SK-N-SH treated with all-trans-retinoic acid at 6 μM for 48 hours (cell line): ENCODE data around the gene MED15.

ENCODE experiments used
- ARNTL ChIP-seq: fragments of 450-650 bp; formaldehyde crosslinking; IDR thresholded peaks from 2 replicates; pipeline ENCODE4 v1.5.0; 2020; ENCODE audit warnings: low read depth, mild to moderate bottlenecking, moderate library complexity, borderline replicate concordance
- OSR1 ChIP-seq: fragments of 250-450 bp; sonication (Bioruptor Pico); IDR thresholded peaks from 2 replicates; pipeline ENCODE4 v1.8.0; 2022; ENCODE audit warnings: moderate library complexity, mild to moderate bottlenecking, inconsistent platforms
- PPARA ChIP-seq: fragments of 250-450 bp; sonication (Bioruptor Pico); IDR thresholded peaks from 2 replicates; pipeline ENCODE4 v1.5.0; 2020; ENCODE audit warnings: mild to moderate bottlenecking, borderline replicate concordance
- RARB ChIP-seq: fragments of 250-450 bp; sonication (Bioruptor Pico); IDR thresholded peaks from 2 replicates; pipeline ENCODE4 v1.8.0; 2021; ENCODE audit warnings: mild to moderate bottlenecking, moderate library complexity
- TCF4 ChIP-seq: fragments of 250-450 bp; sonication (Bioruptor Pico); IDR thresholded peaks from 2 replicates; pipeline ENCODE4 v1.8.0; 2021; ENCODE audit warnings: mild to moderate bottlenecking, moderate library complexity, borderline replicate concordance
- ZFP30 ChIP-seq: fragments of 450-650 bp; formaldehyde crosslinking; IDR thresholded peaks from 2 replicates; pipeline ENCODE4 v1.5.0; 2022; ENCODE audit warnings: mild to moderate bottlenecking, moderate library complexity
- TF ChIP-seq, protein P1 (sequence below): fragments of 250-450 bp; sonication (Bioruptor Pico); IDR thresholded peaks from 2 replicates; pipeline ENCODE4 v1.5.1; 2020; ENCODE audit warnings: low read depth, mild to moderate bottlenecking, moderate library complexity
- TF ChIP-seq, protein P2 (sequence below): fragments of 250-450 bp; sonication (Bioruptor Pico); IDR thresholded peaks from 2 replicates; pipeline ENCODE4 v1.8.0; 2020; ENCODE audit warnings: mild to moderate bottlenecking, moderate library complexity, borderline replicate concordance

DNA sequence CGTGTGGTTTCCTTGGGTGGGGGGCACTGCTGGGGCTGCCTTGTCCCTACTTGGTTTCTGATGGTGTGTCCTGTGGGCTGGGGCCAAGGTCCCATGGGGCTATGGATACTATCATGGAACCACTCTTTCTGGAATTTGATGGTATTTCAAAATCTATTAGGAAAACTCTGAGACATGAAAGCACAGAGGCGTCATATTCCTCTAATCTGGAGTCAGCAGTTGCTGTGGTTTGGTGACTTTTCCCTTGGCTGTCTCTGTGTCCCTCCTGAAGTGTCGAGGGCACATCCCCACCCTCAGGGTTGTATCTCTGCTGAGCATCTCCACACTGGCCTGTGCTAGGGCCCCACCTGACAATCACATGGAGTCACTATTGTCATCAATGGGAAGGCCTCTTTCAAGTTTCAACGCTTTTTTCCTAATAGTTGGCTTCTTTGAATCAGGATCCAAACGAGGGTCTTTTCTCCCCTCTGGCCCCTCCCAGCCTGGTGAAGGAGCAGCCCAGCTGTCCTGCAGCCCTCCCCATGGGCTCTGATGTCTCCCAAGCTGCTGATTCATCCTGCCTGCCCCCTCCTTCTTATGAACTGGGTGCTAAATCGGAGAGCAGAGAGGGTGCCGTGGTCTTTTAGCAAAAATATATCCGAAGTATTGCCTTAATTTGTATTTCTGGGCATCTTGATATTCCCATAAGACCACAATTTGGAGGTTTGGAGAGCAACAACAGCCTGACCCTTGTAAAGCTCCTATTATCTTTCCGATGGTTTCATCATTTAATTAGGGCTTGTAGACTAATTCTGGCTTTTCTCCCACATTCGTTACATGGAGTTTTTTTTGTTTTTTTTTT, 38.5 kb downstream of the MED15 start:
- TF ChIP-seq RARB (CRISPR knock-in tag) (no peak), ARNTL (CRISPR knock-in tag) (no peak), TCF4 (CRISPR knock-in tag) (no peak), OSR1 (no peak), ZFP30 (CRISPR knock-in tag) (no peak), PPARA (CRISPR knock-in tag) (no peak)
- TF ChIP-seq, protein P1, sequence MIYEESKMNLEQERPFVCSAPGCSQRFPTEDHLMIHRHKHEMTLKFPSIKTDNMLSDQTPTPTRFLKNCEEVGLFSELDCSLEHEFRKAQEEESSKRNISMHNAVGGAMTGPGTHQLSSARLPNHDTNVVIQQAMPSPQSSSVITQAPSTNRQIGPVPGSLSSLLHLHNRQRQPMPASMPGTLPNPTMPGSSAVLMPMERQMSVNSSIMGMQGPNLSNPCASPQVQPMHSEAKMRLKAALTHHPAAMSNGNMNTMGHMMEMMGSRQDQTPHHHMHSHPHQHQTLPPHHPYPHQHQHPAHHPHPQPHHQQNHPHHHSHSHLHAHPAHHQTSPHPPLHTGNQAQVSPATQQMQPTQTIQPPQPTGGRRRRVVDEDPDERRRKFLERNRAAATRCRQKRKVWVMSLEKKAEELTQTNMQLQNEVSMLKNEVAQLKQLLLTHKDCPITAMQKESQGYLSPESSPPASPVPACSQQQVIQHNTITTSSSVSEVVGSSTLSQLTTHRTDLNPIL (CRISPR knock-in tag): no peak
- TF ChIP-seq, protein P2, sequence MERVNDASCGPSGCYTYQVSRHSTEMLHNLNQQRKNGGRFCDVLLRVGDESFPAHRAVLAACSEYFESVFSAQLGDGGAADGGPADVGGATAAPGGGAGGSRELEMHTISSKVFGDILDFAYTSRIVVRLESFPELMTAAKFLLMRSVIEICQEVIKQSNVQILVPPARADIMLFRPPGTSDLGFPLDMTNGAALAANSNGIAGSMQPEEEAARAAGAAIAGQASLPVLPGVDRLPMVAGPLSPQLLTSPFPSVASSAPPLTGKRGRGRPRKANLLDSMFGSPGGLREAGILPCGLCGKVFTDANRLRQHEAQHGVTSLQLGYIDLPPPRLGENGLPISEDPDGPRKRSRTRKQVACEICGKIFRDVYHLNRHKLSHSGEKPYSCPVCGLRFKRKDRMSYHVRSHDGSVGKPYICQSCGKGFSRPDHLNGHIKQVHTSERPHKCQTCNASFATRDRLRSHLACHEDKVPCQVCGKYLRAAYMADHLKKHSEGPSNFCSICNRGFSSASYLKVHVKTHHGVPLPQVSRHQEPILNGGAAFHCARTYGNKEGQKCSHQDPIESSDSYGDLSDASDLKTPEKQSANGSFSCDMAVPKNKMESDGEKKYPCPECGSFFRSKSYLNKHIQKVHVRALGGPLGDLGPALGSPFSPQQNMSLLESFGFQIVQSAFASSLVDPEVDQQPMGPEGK (CRISPR knock-in tag): no peak
